ENCODE results near the gene COP1.

Gene COP1

DNA sequence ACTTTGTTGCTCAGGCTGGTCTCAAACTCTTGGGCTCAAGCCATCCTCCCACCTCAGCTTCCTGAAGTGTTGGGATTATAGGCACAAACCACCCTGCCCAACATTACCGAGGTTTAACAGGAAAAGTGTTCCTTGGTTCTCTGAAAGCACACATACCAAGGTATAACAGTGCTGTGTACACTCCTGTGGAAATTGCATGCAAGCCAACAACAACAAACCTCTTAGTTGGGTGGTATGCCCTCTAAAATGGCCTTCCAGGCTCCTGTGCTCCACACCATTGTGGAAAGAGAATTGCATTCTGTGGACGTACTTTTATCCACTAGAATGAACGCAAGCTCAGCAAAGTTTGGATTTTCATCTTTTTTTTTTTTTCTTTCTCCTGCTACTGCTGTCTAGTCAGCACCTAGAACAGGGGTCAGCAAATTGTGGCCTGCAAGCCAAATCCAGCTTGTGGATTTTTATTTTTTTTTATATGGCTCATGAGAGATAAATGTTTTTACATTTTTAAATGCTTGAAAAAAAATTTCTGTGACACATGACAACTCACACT, 271.4 kb downstream of the COP1 start:
- Histone ChIP-seq H3K14ac (ENCODE audit: low read length) (no peak overlapping the region), H3K36me3 (ENCODE audit: control insufficient read depth in 1 of 2, insufficient read depth in 2 of 2, low read length in 2 of 2) (peaks cover 5 to 9% of the 10 kb centered on the region in 2 experiments), H3K23ac (ENCODE audit: low read length) (no peak overlapping the region), H4K8ac (ENCODE audit: low read depth, low read length) (no peak overlapping the region), H2BK120ac (ENCODE audit: insufficient read depth, low read length, poor library complexity) (no peak overlapping the region), H3K79me1 (ENCODE audit: low read length) (no peaks in the 10 kb centered on the region), H4K12ac (ENCODE audit: low read depth, low read length) (no peak overlapping the region), H2AK5ac (ENCODE audit: low read length) (no peak overlapping the region), H3K27me3 (ENCODE audit: insufficient read depth, low read length) (no peaks in the 10 kb centered on the region), H3K9me3 (ENCODE audit: insufficient read depth, low read depth, low read length) (no peaks in the 10 kb centered on the region), H2BK12ac (ENCODE audit: low read length) (no peak overlapping the region), H3K4ac (ENCODE audit: low read depth, low read length) (no peak overlapping the region), H3K4me2 (ENCODE audit: low read length) (no peak overlapping the region), H3K27ac (ENCODE audit: low read depth, low read length) (no peak overlapping the region), H3K79me2 (ENCODE audit: control insufficient read depth, insufficient read depth, low read length, poor library complexity) (no peaks in the 10 kb centered on the region), H2AFZ (ENCODE audit: insufficient read depth, low read length, poor library complexity) (no peak overlapping the region), H3K18ac (ENCODE audit: low read length) (no peak overlapping the region), H3K4me3 (ENCODE audit: low read depth, low read length) (no peak overlapping the region), H4K91ac (ENCODE audit: low read depth, low read length) (no peak overlapping the region), H3K9ac (ENCODE audit: low read length) (no peak overlapping the region), H2BK5ac (ENCODE audit: low read depth, low read length, poor library complexity) (no peak overlapping the region), H3K4me1 (ENCODE audit: control insufficient read depth in 1 of 2, insufficient read depth in 2 of 2, low read length in 2 of 2) (no peaks in the 10 kb centered on the region)
- no peak for DNase-seq
- no CpG with 5 or more reads among the region's 3 CpGs for WGBS (ENCODE audit: extremely low coverage, insufficient coverage, insufficient read length)

DNA sequence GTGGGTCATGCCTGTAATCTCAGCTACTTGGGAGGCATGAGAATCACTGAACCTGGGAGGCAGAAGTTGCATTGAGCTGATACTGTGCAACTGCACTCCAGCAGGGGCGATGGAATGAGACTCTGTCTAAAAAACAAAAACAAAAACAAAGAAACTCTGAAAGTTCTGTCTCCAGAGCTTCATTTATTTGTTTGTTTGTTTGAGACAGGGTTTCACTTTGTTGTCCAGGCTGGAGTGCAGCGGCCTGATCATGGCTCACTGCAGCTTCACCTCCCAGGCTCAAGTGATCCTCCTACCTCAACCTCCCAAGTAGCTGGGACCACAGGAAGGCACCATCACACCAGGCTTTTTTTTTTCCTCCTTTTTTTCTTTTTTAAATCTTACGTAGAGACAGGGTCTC, 271.9 kb downstream of the COP1 start:
- Histone ChIP-seq H2BK5ac (ENCODE audit: low read depth, low read length, poor library complexity) (no peak overlapping the region), H3K79me1 (ENCODE audit: low read length) (no peaks in the 10 kb centered on the region), H3K36me3 (ENCODE audit: control insufficient read depth in 1 of 2, insufficient read depth in 2 of 2, low read length in 2 of 2) (peaks cover 5 to 9% of the 10 kb centered on the region in 2 experiments), H3K9me3 (ENCODE audit: insufficient read depth, low read depth, low read length) (no peaks in the 10 kb centered on the region), H4K8ac (ENCODE audit: low read depth, low read length) (no peak overlapping the region), H2BK12ac (ENCODE audit: low read length) (no peak overlapping the region), H3K9ac (ENCODE audit: low read length) (no peak overlapping the region), H2BK120ac (ENCODE audit: insufficient read depth, low read length, poor library complexity) (no peak overlapping the region), H3K14ac (ENCODE audit: low read length) (no peak overlapping the region), H2AK5ac (ENCODE audit: low read length) (no peak overlapping the region), H3K4me2 (ENCODE audit: low read length) (no peak overlapping the region), H4K12ac (ENCODE audit: low read depth, low read length) (no peak overlapping the region), H3K4me3 (ENCODE audit: low read depth, low read length) (no peak overlapping the region), H3K23ac (ENCODE audit: low read length) (no peak overlapping the region), H4K91ac (ENCODE audit: low read depth, low read length) (no peak overlapping the region), H3K4me1 (ENCODE audit: control insufficient read depth in 1 of 2, insufficient read depth in 2 of 2, low read length in 2 of 2) (no peaks in the 10 kb centered on the region), H2AFZ (ENCODE audit: insufficient read depth, low read length, poor library complexity) (no peak overlapping the region), H3K27ac (ENCODE audit: low read depth, low read length) (no peak overlapping the region), H3K79me2 (ENCODE audit: control insufficient read depth, insufficient read depth, low read length, poor library complexity) (no peaks in the 10 kb centered on the region), H3K27me3 (ENCODE audit: insufficient read depth, low read length) (no peaks in the 10 kb centered on the region), H3K18ac (ENCODE audit: low read length) (no peak overlapping the region), H3K4ac (ENCODE audit: low read depth, low read length) (no peak overlapping the region)
- DNase-seq: no peak
- WGBS (ENCODE audit: extremely low coverage, insufficient coverage, insufficient read length): no CpG with 5 or more reads among the region's 3 CpGs

DNA sequence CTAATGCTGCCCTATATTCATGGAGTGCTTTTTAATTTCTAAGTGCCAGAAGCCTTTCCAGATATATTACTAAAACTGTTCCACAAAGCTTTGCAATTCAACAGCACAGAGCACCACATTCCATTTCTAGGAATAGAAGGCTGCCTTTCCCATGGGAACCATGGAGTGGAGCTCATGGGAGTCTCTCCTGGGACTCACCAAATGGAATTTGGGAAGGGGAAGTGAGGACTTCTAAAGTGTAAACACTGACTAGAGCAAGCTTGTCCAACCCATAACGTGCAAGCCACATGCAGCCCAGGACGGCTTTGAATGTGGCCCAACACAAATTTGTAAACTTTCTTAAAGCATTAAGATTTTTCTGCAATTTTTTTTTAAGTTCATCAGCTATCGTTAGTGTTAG, 273.3 kb downstream of the COP1 start:
- H2AFZ ChIP-seq (ENCODE audit: insufficient read depth, low read length, poor library complexity): no peak overlapping the region
- H2BK120ac ChIP-seq (ENCODE audit: insufficient read depth, low read length, poor library complexity): no peak overlapping the region
- no peaks in the 10 kb centered on the region for H3K79me1 ChIP-seq (ENCODE audit: low read length)
- H3K27me3 ChIP-seq (ENCODE audit: insufficient read depth, low read length): no peaks in the 10 kb centered on the region
- no peak overlapping the region for H2BK12ac ChIP-seq (ENCODE audit: low read length)
- H3K27ac ChIP-seq (ENCODE audit: low read depth, low read length): no peak overlapping the region
- H3K23ac ChIP-seq (ENCODE audit: low read length): no peak overlapping the region
- H3K4me1 ChIP-seq (ENCODE audit: control insufficient read depth in 1 of 2, insufficient read depth in 2 of 2, low read length in 2 of 2): no peaks in the 10 kb centered on the region
- H4K91ac ChIP-seq (ENCODE audit: low read depth, low read length): no peak overlapping the region
- no peak overlapping the region for H4K8ac ChIP-seq (ENCODE audit: low read depth, low read length)
- no peak overlapping the region for H2AK5ac ChIP-seq (ENCODE audit: low read length)
- no peak overlapping the region for H3K9ac ChIP-seq (ENCODE audit: low read length)
- H3K4me2 ChIP-seq (ENCODE audit: low read length): no peak overlapping the region
- no CpG with 5 or more reads among the region's 3 CpGs for WGBS (ENCODE audit: extremely low coverage, insufficient coverage, insufficient read length)
- H2BK5ac ChIP-seq (ENCODE audit: low read depth, low read length, poor library complexity): no peak overlapping the region
- H3K79me2 ChIP-seq (ENCODE audit: control insufficient read depth, insufficient read depth, low read length, poor library complexity): no peaks in the 10 kb centered on the region
- H3K14ac ChIP-seq (ENCODE audit: low read length): no peak overlapping the region
- no peak overlapping the region for H3K18ac ChIP-seq (ENCODE audit: low read length)
- no peak overlapping the region for H3K4me3 ChIP-seq (ENCODE audit: low read depth, low read length)
- DNase-seq: no peak
- H3K36me3 ChIP-seq (ENCODE audit: control insufficient read depth in 1 of 2, insufficient read depth in 2 of 2, low read length in 2 of 2): peaks cover 3 to 5% of the 10 kb centered on the region in 2 experiments
- no peaks in the 10 kb centered on the region for H3K9me3 ChIP-seq (ENCODE audit: insufficient read depth, low read depth, low read length)
- no peak overlapping the region for H4K12ac ChIP-seq (ENCODE audit: low read depth, low read length)
- no peak overlapping the region for H3K4ac ChIP-seq (ENCODE audit: low read depth, low read length)

DNA sequence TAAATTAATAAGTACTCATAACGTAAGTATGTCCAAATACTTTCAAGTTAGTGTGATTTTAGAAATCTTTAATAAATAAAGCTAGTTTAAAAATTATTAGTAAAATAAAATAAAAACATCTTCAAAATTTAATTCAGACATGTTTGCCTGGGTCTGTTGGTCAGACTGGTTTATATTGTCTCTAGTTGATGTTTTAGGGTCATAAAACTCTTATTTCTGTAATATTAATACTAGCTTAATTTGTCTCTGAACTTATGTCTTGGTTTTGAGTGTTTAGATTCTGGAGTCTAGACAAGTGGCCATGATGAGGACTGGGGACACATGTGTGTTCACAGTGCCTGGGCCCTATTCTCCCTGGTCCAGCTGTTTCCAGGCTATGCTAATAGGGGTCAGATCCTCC, 279.1 kb downstream of the COP1 start:
- no peak overlapping the region for H2AK5ac ChIP-seq (ENCODE audit: low read length)
- H3K36me3 ChIP-seq (ENCODE audit: control insufficient read depth in 1 of 2, insufficient read depth in 2 of 2, low read length in 2 of 2): peaks cover 1 to 3% of the 10 kb centered on the region in 2 experiments
- H4K8ac ChIP-seq (ENCODE audit: low read depth, low read length): no peak overlapping the region
- WGBS (ENCODE audit: extremely low coverage, insufficient coverage, insufficient read length): no CpG with 5 or more reads among the region's 1 CpG
- H3K18ac ChIP-seq (ENCODE audit: low read length): no peak overlapping the region
- no peak overlapping the region for H3K4me2 ChIP-seq (ENCODE audit: low read length)
- no peak overlapping the region for H3K27ac ChIP-seq (ENCODE audit: low read depth, low read length)
- H3K14ac ChIP-seq (ENCODE audit: low read length): no peak overlapping the region
- no peak overlapping the region for H3K4me3 ChIP-seq (ENCODE audit: low read depth, low read length)
- no peak overlapping the region for H2BK120ac ChIP-seq (ENCODE audit: insufficient read depth, low read length, poor library complexity)
- no peak overlapping the region for H2BK12ac ChIP-seq (ENCODE audit: low read length)
- no peak overlapping the region for H2BK5ac ChIP-seq (ENCODE audit: low read depth, low read length, poor library complexity)
- H3K4ac ChIP-seq (ENCODE audit: low read depth, low read length): no peak overlapping the region
- no peak overlapping the region for H3K9ac ChIP-seq (ENCODE audit: low read length)
- H3K4me1 ChIP-seq (ENCODE audit: control insufficient read depth in 1 of 2, insufficient read depth in 2 of 2, low read length in 2 of 2): no peaks in the 10 kb centered on the region
- no peaks in the 10 kb centered on the region for H3K79me1 ChIP-seq (ENCODE audit: low read length)
- no peaks in the 10 kb centered on the region for H3K79me2 ChIP-seq (ENCODE audit: control insufficient read depth, insufficient read depth, low read length, poor library complexity)
- no peak overlapping the region for H4K91ac ChIP-seq (ENCODE audit: low read depth, low read length)
- peaks cover 1% of the 10 kb centered on the region for H3K9me3 ChIP-seq (ENCODE audit: insufficient read depth, low read depth, low read length)
- H2AFZ ChIP-seq (ENCODE audit: insufficient read depth, low read length, poor library complexity): no peak overlapping the region
- no peak overlapping the region for H4K12ac ChIP-seq (ENCODE audit: low read depth, low read length)
- DNase-seq: no peak
- H3K27me3 ChIP-seq (ENCODE audit: insufficient read depth, low read length): no peaks in the 10 kb centered on the region
- H3K23ac ChIP-seq (ENCODE audit: low read length): no peak overlapping the region

Data from trophoblast cell (in vitro differentiated cells and primary cell).